ENCODE measurements around the gene SRRM5.

Gene SRRM5

DNA sequence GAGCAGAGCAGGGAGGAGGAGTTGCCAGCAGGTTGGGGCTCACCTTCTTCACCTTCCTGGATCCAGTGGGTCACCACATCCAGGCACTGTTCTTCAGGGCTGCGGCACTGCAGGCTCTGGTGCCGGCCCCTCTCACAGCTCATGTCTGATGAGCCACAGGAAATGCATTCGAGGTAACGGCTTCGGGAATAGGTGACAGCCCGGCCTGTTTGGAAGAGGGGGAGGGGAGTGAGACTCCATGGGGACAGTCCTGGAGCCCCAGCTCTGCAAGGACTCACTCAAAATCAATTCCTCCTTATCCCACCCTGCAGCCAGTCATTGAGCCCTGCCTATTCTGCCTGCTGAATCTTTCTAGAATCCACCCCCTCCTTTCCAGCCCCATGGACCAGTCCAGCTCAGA is 44.5 kb downstream of the SRRM5 start:
- no peak for DNase-seq (ENCODE audit: low spot score)
- in situ Hi-C loops (cut with MboI; ENCODE audit: low sequenced_read_pairs, unreplicated experiment) = no loop called here
- TF ChIP-seq, protein P1, sequence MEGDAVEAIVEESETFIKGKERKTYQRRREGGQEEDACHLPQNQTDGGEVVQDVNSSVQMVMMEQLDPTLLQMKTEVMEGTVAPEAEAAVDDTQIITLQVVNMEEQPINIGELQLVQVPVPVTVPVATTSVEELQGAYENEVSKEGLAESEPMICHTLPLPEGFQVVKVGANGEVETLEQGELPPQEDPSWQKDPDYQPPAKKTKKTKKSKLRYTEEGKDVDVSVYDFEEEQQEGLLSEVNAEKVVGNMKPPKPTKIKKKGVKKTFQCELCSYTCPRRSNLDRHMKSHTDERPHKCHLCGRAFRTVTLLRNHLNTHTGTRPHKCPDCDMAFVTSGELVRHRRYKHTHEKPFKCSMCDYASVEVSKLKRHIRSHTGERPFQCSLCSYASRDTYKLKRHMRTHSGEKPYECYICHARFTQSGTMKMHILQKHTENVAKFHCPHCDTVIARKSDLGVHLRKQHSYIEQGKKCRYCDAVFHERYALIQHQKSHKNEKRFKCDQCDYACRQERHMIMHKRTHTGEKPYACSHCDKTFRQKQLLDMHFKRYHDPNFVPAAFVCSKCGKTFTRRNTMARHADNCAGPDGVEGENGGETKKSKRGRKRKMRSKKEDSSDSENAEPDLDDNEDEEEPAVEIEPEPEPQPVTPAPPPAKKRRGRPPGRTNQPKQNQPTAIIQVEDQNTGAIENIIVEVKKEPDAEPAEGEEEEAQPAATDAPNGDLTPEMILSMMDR (IDR thresholded peaks at IDR 0.05; ENCODE audit: borderline replicate concordance, control extremely low read depth, extremely low read depth, insufficient read depth, missing control alignments) = no peak

DNA sequence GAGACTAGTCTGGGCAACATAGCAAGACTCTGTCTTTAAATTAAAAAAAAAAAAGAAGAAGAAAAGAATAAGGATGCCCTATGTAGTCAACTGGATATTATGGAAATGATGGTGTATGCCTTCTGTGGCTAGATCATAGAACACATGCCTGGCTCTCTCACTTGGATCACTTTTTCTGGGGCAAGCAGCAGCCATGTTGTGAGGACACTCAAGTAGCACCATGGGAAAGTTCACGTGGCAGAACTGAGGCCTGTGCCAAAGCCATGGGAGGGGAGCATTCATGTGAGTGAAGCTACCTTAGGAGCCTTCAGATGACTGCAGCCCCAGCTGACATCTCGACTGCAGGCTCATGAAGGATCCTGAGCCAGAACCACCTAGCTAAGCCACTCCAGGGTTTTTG is 46.1 kb downstream of the SRRM5 start:
- in situ Hi-C loops (cut with MboI; ENCODE audit: low sequenced_read_pairs, unreplicated experiment) = no loop called here
- no peak for DNase-seq (ENCODE audit: low spot score)
- TF ChIP-seq, protein P1 (IDR thresholded peaks at IDR 0.05; ENCODE audit: borderline replicate concordance, control extremely low read depth, extremely low read depth, insufficient read depth, missing control alignments) = no peak

DNA sequence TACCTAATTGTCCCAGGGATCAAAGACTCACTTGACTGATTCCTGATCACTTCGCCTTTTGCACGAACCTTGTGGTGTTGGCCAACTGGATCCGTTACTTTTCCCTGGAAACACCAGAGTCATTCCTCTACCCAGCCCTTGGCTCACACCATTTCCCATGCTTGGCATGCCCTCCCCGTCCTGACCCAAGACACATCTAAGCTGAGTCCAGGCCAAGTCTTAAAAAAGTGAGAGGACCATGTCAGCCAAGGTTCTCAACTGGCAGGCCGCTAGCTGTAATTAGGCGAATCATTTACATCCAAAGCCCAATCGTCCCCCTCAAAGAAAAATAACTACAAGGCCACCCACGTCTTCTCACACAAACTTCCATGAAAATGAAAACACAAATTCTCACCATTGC is 46.6 kb downstream of the SRRM5 start:
- in situ Hi-C loops (cut with MboI; ENCODE audit: low sequenced_read_pairs, unreplicated experiment) = no loop called here
- DNase-seq (ENCODE audit: low spot score) = no peak
- TF ChIP-seq, protein P1 (IDR thresholded peaks at IDR 0.05; ENCODE audit: borderline replicate concordance, control extremely low read depth, extremely low read depth, insufficient read depth, missing control alignments) = no peak

GRCh38 chr19:43660301-43660970 is 48.5 kb downstream of the SRRM5 start:
- DNase-seq (ENCODE audit: low spot score) = no peak
- TF ChIP-seq, protein P1 (IDR thresholded peaks at IDR 0.05; ENCODE audit: borderline replicate concordance, control extremely low read depth, extremely low read depth, insufficient read depth, missing control alignments) = no peak
- in situ Hi-C loops (cut with MboI; ENCODE audit: low sequenced_read_pairs, unreplicated experiment) = no loop called here

- DNase-seq (ENCODE audit: low spot score) = no peak
- TF ChIP-seq, protein P1 (IDR thresholded peaks at IDR 0.05; ENCODE audit: borderline replicate concordance, control extremely low read depth, extremely low read depth, insufficient read depth, missing control alignments) = no peak
- in situ Hi-C loops (cut with MboI; ENCODE audit: low sequenced_read_pairs, unreplicated experiment) = no loop called here
Observed at GRCh38 chr19:43660971-43661360, 49.1 kb downstream of the SRRM5 start.

GRCh38 chr19:43662487-43662886 is 50.6 kb downstream of the SRRM5 start:
- in situ Hi-C loops (cut with MboI; ENCODE audit: low sequenced_read_pairs, unreplicated experiment) = no loop called here
- TF ChIP-seq, protein P1 (IDR thresholded peaks at IDR 0.05; ENCODE audit: borderline replicate concordance, control extremely low read depth, extremely low read depth, insufficient read depth, missing control alignments) = no peak
- no peak for DNase-seq (ENCODE audit: low spot score)
